Common myeloid progenitor, CD34-positive (primary cell): ENCODE data around the gene TTC33.

Experiments
- CTCF ChIA-PET: fragments of 350-600 bp; sonication (Branson Sonifier 250); formaldehyde crosslinking; loops from one replicate; lab custom pipeline; 2021; ENCODE audit warnings: antibody characterized with exemption; lab: Charles Lee
- POLR2A ChIA-PET: fragments of 350-600 bp; sonication (Branson Sonifier 250); formaldehyde crosslinking; loops from one replicate; lab custom pipeline; 2021; ENCODE audit warnings: antibody characterized with exemption; lab: Charles Lee
- DNase-seq, 3 donors: peaks; one replicate each; pipeline versions ENCODE4 v3.0.0 to v3.0.0-alpha.2; 2013
- H3K27ac ChIP-seq, 2 experiments: 1 replicate in 1 of 2; 2 replicates in 1 of 2; pipeline ENCODE4 v1.7.0; 2013; ENCODE audit warnings: inconsistent platforms in 2 of 2, low read length in 2 of 2, mild to moderate bottlenecking in 2 of 2, low read depth in 1 of 2, moderate library complexity in 1 of 2; ENCODE audit not compliant: severe bottlenecking in 2 of 2, insufficient read depth in 1 of 2, poor library complexity in 1 of 2
- H3K27me3 ChIP-seq, 5 experiments: replicated peaks in 2 of 5; 1 replicate in 3 of 5; 2 replicates in 2 of 5; pipeline versions ENCODE4 v1.6.1 to v1.7.0; 2013; ENCODE audit warnings: low read length in 4 of 5, mild to moderate bottlenecking in 2 of 5, moderate library complexity in 2 of 5, inconsistent platforms in 1 of 5; ENCODE audit not compliant: insufficient read depth in 5 of 5, control insufficient read depth in 4 of 5
- H3K36me3 ChIP-seq, 4 experiments: 1 replicate in 2 of 4; 2 replicates in 2 of 4; pipeline versions ENCODE4 v1.6.1 to v1.7.0; 2013; ENCODE audit warnings: low read length in 3 of 4, control low read depth in 1 of 4, mild to moderate bottlenecking in 1 of 4; ENCODE audit not compliant: control insufficient read depth in 4 of 4, insufficient read depth in 4 of 4
- H3K4me1 ChIP-seq, 4 experiments: 1 replicate in 3 of 4; 2 replicates in 1 of 4; pipeline versions ENCODE4 v1.6.1 to v1.7.1; 2013; ENCODE audit warnings: low read length in 3 of 4, mild to moderate bottlenecking in 3 of 4, control low read depth in 1 of 4, inconsistent platforms in 1 of 4, moderate library complexity in 1 of 4; ENCODE audit not compliant: control insufficient read depth in 4 of 4, insufficient read depth in 4 of 4; ENCODE audit errors: control extremely low read depth in 1 of 4
- H3K4me3 ChIP-seq, 7 experiments: 1 replicate in 4 of 7; 2 replicates in 3 of 7; pipeline versions ENCODE4 v1.5.1 to v1.7.0; 2013; ENCODE audit warnings: mild to moderate bottlenecking in 7 of 7, low read length in 6 of 7, moderate library complexity in 6 of 7, inconsistent platforms in 2 of 7, low read depth in 2 of 7, control low read depth in 1 of 7; ENCODE audit not compliant: insufficient read depth in 4 of 7, control insufficient read depth in 1 of 7; ENCODE audit errors: extremely low read depth in 1 of 7
- H3K9me3 ChIP-seq, 5 experiments: 1 replicate in 4 of 5; 2 replicates in 1 of 5; pipeline versions ENCODE4 v1.6.1 to v1.7.1; 2013; ENCODE audit warnings: low read length in 4 of 5, mild to moderate bottlenecking in 2 of 5, inconsistent platforms in 1 of 5, low read depth in 1 of 5, moderate library complexity in 1 of 5; ENCODE audit not compliant: control insufficient read depth in 4 of 5, insufficient read depth in 2 of 5; ENCODE audit errors: control extremely low read depth in 1 of 5
- WGBS: methylation state at CpG from one replicate; pipeline ENCODE4 v1.1.5; 2013; ENCODE audit not compliant: insufficient coverage; 5-methylcytosine and 5-hydroxymethylcytosine counted together

TTC33 gene

DNA sequence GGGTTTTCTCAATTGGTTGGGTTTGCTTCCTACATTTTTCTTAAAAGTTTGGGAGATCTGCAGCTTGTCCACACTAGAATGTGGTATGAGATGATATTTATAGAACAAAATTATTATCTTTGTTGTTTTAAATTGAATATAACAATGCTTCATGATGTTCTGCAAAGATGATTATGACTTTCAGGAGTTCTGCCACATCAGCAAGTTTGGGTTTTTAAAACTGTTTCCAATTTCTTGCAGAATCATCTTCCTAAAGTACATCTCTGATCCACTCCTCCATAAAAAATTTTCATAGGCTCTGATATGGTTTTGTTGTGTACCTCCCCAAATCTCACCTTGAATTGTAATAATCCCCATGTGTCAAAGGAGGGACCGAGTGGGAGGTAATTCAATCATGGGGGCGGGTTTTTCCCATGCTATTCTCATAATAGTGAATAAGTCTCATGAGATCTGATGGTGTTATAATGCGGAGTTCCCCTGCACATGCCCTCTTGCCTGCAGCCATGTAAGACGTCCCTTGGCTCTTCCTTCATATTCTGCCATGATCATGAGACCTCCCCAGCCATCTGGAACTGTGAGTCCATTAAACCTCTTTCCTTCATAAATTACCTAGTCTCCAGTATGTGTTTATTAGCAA is 195.2 kb downstream of the TTC33 start:
- no peak overlapping the region for H3K27ac ChIP-seq
- no peaks in the 10 kb centered on the region for H3K36me3 ChIP-seq
- no peaks in the 10 kb centered on the region for H3K27me3 ChIP-seq
- no peak for DNase-seq
- H3K9me3 ChIP-seq: no peaks in the 10 kb centered on the region
- 100% methylated on average over 1 of the region's 4 CpGs for WGBS
- H3K4me1 ChIP-seq: no peaks in the 10 kb centered on the region
- H3K4me3 ChIP-seq: no peak overlapping the region
- ChIA-PET POLR2A (no interaction called here), CTCF (no interaction called here)

DNA sequence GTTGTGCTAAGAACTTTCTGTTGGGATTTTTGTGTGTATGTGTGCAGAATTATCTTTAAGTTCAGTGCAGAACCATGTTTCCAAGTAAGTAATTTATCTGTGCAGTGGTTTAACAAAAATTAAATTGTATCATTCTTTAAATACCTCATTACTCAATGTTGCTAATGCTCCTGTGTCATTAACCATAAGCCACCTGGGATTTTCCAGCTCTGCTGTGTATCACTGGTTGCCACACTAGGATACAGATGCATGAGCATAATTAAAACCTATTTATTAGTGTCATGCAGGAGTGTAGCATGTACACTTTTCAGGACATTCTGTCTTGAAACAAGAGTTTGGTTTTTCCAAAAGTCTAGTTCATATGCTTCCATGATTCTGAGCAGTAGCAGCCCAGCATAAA is 196.5 kb downstream of the TTC33 start:
- POLR2A ChIA-PET: no interaction called here
- H3K4me1 ChIP-seq: no peaks in the 10 kb centered on the region
- CTCF ChIA-PET: no interaction called here
- H3K9me3 ChIP-seq: no peaks in the 10 kb centered on the region
- H3K36me3 ChIP-seq: no peaks in the 10 kb centered on the region
- no peak overlapping the region for H3K4me3 ChIP-seq
- DNase-seq: no peak
- no peaks in the 10 kb centered on the region for H3K27me3 ChIP-seq
- no peak overlapping the region for H3K27ac ChIP-seq

GRCh38 chr5:40557501-40557900 is 198.3 kb downstream of the TTC33 start:
- ChIA-PET POLR2A (no interaction called here), CTCF (no interaction called here)
- H3K27ac ChIP-seq: no peak overlapping the region
- no peaks in the 10 kb centered on the region for H3K36me3 ChIP-seq
- H3K27me3 ChIP-seq: no peaks in the 10 kb centered on the region
- DNase-seq: no peak
- H3K4me3 ChIP-seq: no peak overlapping the region
- whole genome bisulfite sequencing: 91% methylated on average over 1 of the region's 1 CpG
- H3K9me3 ChIP-seq: no peaks in the 10 kb centered on the region
- H3K4me1 ChIP-seq: no peaks in the 10 kb centered on the region

DNA sequence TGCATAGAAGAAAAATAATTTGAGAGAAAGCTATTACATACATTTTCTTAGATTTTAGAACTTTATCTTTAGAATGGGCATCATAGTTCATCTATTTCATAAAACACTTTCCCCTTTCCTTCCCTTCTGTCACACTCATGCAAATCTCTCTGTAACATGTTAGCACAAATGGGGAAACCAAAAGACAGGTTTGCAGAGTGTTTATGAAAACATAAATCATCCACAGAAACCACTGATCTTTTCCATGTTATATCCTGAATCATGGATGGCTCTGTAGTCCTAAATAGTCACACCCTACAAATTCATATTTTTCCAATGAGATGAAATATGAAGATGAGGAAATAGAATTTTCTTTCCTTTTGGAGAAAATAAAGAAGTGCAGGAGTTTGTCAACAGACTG is 198.9 kb downstream of the TTC33 start:
- H3K4me3 ChIP-seq: no peak overlapping the region
- H3K27me3 ChIP-seq: no peaks in the 10 kb centered on the region
- H3K36me3 ChIP-seq: no peaks in the 10 kb centered on the region
- H3K27ac ChIP-seq: no peak overlapping the region
- ChIA-PET POLR2A (no interaction called here), CTCF (no interaction called here)
- no peaks in the 10 kb centered on the region for H3K9me3 ChIP-seq
- H3K4me1 ChIP-seq: peaks cover 0 to 3% (median 0%) of the 10 kb centered on the region in 4 experiments
- no peak for DNase-seq

GRCh38 chr5:40555886-40556285 is 199.9 kb downstream of the TTC33 start:
- H3K36me3 ChIP-seq: no peaks in the 10 kb centered on the region
- no peaks in the 10 kb centered on the region for H3K9me3 ChIP-seq
- WGBS: 80% methylated on average over 1 of the region's 1 CpG
- H3K4me1 ChIP-seq: peaks cover 0 to 3% (median 0%) of the 10 kb centered on the region in 4 experiments
- H3K27me3 ChIP-seq: no peaks in the 10 kb centered on the region
- H3K27ac ChIP-seq: no peak overlapping the region
- CTCF ChIA-PET: interaction anchor here (0.6 kb wide), 1 partner anchor 8 kb away, joined by 3 read pairs; no protein-coding TSS in a partner anchor
- no peak for DNase-seq
- no peak overlapping the region for H3K4me3 ChIP-seq
- POLR2A ChIA-PET: no interaction called here

DNA sequence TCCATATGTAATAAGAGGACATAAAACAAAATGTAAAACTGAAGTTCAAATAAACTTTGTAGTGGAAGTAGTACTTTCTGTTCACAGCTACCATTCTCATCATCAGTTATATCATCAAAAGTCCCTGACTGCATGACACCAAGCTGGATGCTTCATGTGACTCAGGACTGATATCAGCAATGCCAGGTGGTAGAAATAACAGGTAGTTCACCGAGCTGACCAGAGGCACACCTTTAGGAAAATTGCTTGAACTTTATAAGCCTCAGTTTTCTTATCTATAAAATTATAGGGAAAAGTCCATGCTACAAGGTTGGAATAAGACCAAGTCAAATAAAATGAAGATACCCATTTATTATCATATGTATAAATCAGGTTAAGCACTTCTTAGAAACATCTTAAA is 200.9 kb downstream of the TTC33 start:
- peaks cover 0 to 3% (median 0%) of the 10 kb centered on the region in 4 experiments for H3K4me1 ChIP-seq
- H3K9me3 ChIP-seq: peaks cover 0 to 3% (median 0%) of the 10 kb centered on the region in 5 experiments
- no CpG with 5 or more reads among the region's 1 CpG for WGBS
- CTCF ChIA-PET: no interaction called here
- no peak overlapping the region for H3K27ac ChIP-seq
- DNase-seq: no peak
- POLR2A ChIA-PET: no interaction called here
- no peaks in the 10 kb centered on the region for H3K27me3 ChIP-seq
- no peak overlapping the region for H3K4me3 ChIP-seq
- H3K36me3 ChIP-seq: no peaks in the 10 kb centered on the region

DNA sequence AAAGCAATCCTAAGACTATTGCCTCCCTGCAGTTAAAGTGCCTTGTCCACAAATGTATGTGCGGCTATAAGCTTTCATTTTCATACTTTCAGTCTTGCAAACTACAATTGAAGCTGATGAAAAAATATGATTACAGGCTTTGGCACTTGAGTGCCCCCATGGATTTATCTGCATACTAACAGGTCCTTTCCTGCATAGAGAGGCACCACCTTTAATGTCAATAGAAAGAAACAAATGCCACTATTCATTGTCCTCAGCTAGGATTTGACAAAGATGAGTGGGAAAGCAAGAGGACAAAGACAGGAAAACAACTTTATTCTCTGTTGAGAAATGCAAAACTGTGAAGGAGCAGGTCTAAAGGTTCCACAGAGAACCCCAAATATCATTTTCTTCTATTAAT is 201.7 kb downstream of the TTC33 start:
- ChIA-PET CTCF (no interaction called here), POLR2A (no interaction called here)
- Histone ChIP-seq H3K27me3 (no peaks in the 10 kb centered on the region), H3K36me3 (no peaks in the 10 kb centered on the region), H3K9me3 (peaks cover 0 to 3% (median 0%) of the 10 kb centered on the region in 5 experiments), H3K4me1 (peaks cover 0 to 3% (median 0%) of the 10 kb centered on the region in 4 experiments), H3K27ac (no peak overlapping the region), H3K4me3 (no peak overlapping the region)
- DNase-seq: no peak
- WGBS: 100% methylated on average over 1 of the region's 1 CpG
